RWPE1 (cell line): ENCODE results near the gene HOXD12.

Source experiments
- CTCF ChIA-PET: fragments of 350-600 bp; sonication (Branson Sonifier 250); formaldehyde crosslinking; extraction: SDS; loops from one replicate; lab custom pipeline; 2021; lab: Yijun Ruan, JAX
- POLR2A ChIA-PET: fragments of 400-600 bp; formaldehyde crosslinking; extraction: SDS; loops from one replicate; lab custom pipeline; 2020; ENCODE audit warnings: antibody characterized with exemption; ENCODE audit not compliant: low non-redundant PET; lab: Yijun Ruan, JAX
- DNase-seq: peaks from one replicate; pipeline ENCODE4 v3.0.0; 2012; ENCODE audit warnings: low spot score
- H3K27ac ChIP-seq: fragments of 450-650 bp; 2 replicates; pipeline ENCODE4 v1.5.1; 2017
- TF ChIP-seq, protein P1 (sequence below): fragments of 450-650 bp; conservative IDR thresholded peaks from 2 replicates; pipeline ENCODE4 v1.5.1; 2017; ENCODE audit warnings: low read depth, mild to moderate bottlenecking

The HOXD12 gene

GRCh38 chr2:176098366-176099158 lies 1.0 kb upstream of the HOXD12 start:
- H3K27ac ChIP-seq: no peak overlapping the region
- DNase-seq: no peak
- POLR2A ChIA-PET: no interaction called here
- CTCF ChIA-PET: interaction anchor here (0.6 to 2.0 kb wide), 7 partner anchors 10 to 847 kb away, joined by 3 to 10 read pairs (median 6); no protein-coding TSS in a partner anchor
- TF ChIP-seq, protein P1, sequence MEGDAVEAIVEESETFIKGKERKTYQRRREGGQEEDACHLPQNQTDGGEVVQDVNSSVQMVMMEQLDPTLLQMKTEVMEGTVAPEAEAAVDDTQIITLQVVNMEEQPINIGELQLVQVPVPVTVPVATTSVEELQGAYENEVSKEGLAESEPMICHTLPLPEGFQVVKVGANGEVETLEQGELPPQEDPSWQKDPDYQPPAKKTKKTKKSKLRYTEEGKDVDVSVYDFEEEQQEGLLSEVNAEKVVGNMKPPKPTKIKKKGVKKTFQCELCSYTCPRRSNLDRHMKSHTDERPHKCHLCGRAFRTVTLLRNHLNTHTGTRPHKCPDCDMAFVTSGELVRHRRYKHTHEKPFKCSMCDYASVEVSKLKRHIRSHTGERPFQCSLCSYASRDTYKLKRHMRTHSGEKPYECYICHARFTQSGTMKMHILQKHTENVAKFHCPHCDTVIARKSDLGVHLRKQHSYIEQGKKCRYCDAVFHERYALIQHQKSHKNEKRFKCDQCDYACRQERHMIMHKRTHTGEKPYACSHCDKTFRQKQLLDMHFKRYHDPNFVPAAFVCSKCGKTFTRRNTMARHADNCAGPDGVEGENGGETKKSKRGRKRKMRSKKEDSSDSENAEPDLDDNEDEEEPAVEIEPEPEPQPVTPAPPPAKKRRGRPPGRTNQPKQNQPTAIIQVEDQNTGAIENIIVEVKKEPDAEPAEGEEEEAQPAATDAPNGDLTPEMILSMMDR: no peak

GRCh38 chr2:176099159-176099727 lies 352 bp upstream of the HOXD12 start:
- H3K27ac ChIP-seq: no peak overlapping the region
- no peak for DNase-seq
- POLR2A ChIA-PET: no interaction called here
- CTCF ChIA-PET: no interaction called here
- TF ChIP-seq, protein P1: no peak

- no peak overlapping the region for H3K27ac ChIP-seq
- TF ChIP-seq, protein P1: no peak
- POLR2A ChIA-PET: no interaction called here
- DNase-seq: no peak
- CTCF ChIA-PET: no interaction called here
These were observed 1.0 kb downstream of the HOXD12 start for GRCh38 chr2:176100547-176101140.

- ChIA-PET CTCF (interaction anchor here (1.0 to 1.4 kb wide), 2 partner anchors 8 to 13 kb away, joined by 3 to 6 read pairs; no protein-coding TSS in a partner anchor), POLR2A (no interaction called here)
- H3K27ac ChIP-seq: no peak overlapping the region
- DNase-seq: no peak
- TF ChIP-seq, protein P1: no peak
These were observed 1.7 kb downstream of the HOXD12 start for GRCh38 chr2:176101216-176101830.

DNA sequence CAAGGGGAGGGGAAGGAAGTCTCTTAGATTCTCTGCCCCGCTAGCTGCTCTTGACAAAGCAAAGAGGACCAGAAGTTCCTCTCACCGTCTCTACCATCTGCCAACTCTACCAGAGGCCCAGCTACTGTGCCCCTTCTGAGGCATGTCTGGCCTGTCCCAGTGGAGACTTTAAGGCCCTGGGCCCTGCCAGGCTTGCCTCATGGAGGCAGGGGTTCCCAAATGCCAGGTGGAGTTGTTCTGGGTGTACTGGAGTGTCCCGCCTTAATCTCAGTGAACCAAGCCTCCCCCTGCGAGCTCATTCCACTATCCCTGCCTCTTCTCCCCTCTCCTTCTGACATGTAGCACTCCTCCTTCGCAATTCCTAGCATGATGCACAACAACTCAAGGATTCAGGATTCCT lies 2.2 kb downstream of the HOXD12 start:
- no peak overlapping the region for H3K27ac ChIP-seq
- POLR2A ChIA-PET: no interaction called here
- TF ChIP-seq, protein P1: no peak
- DNase-seq: no peak
- CTCF ChIA-PET: interaction anchor here (1.0 to 1.4 kb wide), 2 partner anchors 8 to 14 kb away, joined by 3 to 6 read pairs; no protein-coding TSS in a partner anchor

- no peak overlapping the region for H3K27ac ChIP-seq
- no peak for DNase-seq
- ChIA-PET POLR2A (no interaction called here), CTCF (interaction anchor here (0.6 to 1.4 kb wide), 4 partner anchors 9 to 1061 kb away, joined by 3 to 6 read pairs (median 4); no protein-coding TSS in a partner anchor)
- TF ChIP-seq, protein P1: no peak
These were observed 2.8 kb downstream of the HOXD12 start for GRCh38 chr2:176102309-176102866.
